ENCODE measurements around the gene ZBTB2. TPM values are rescaled to one million over a fixed set of nuclear protein-coding genes. Genes with fewer than 3 reads are reported as not detected.

Gene ZBTB2
- total RNA-seq (2014; rRNA removed; shearing (Covaris generic); ENCODE audit: low replicate concordance): 22.1 and 27.4 TPM in 2 replicates

- Histone ChIP-seq H3K27me3 (ENCODE audit: low read length) (no peaks in the 10 kb centered on the region), H3K9me2 (replicated peaks; ENCODE audit: insufficient read depth, low read length) (no peaks in the 10 kb centered on the region), H3K79me2 (ENCODE audit: low read length) (peaks cover 84% of the 10 kb centered on the region), H3K27ac (ENCODE audit: low read length) (peak within 1 kb of the TSS; percentile 95), H4K20me1 (ENCODE audit: insufficient read depth, low read depth, low read length) (peaks cover 56% of the 10 kb centered on the region), H3K36me3 (ENCODE audit: insufficient read depth, low read length) (peaks cover 36% of the 10 kb centered on the region; the same call in 1 of the 2 replicates), H2AFZ (ENCODE audit: low read length) (no peak within 1 kb of the TSS), H3K9me3 (ENCODE audit: low read length) (no peaks in the 10 kb centered on the region), H3K4me2 (ENCODE audit: low read depth, low read length, poor library complexity, severe bottlenecking) (peak within 1 kb of the TSS; percentile 98), H3K9ac (ENCODE audit: low read length) (peak within 1 kb of the TSS; percentile 99), H3K4me3 (ENCODE audit: low read length) (peak within 1 kb of the TSS; percentile 92), H3K4me1 (ENCODE audit: low read length) (peaks cover 37% of the 10 kb centered on the region)
- DNase-seq: peak; percentile 90
These were observed at the start of gene ZBTB2 for GRCh38 chr6:151391471-151392413. Gene ZBTB2 (minus strand): TSS chr6:151391559. CDS start chr6:151373637, 17,922 bp downstream.

- DNase-seq: peak; percentile 60
- Histone ChIP-seq H3K4me1 (ENCODE audit: low read length) (peaks cover 21% of the 10 kb centered on the region), H4K20me1 (ENCODE audit: insufficient read depth, low read depth, low read length) (no peaks in the 10 kb centered on the region), H3K27me3 (ENCODE audit: low read length) (no peaks in the 10 kb centered on the region), H3K9ac (ENCODE audit: low read length) (no peak overlapping the region), H3K4me3 (ENCODE audit: low read length) (no peak overlapping the region), H3K9me3 (ENCODE audit: low read length) (no peaks in the 10 kb centered on the region), H3K27ac (ENCODE audit: low read length) (no peak overlapping the region), H3K9me2 (replicated peaks; ENCODE audit: insufficient read depth, low read length) (no peaks in the 10 kb centered on the region), H3K36me3 (ENCODE audit: insufficient read depth, low read length) (peaks cover 14% of the 10 kb centered on the region; the same call in 1 of the 2 replicates), H2AFZ (ENCODE audit: low read length) (no peak overlapping the region), H3K4me2 (ENCODE audit: low read depth, low read length, poor library complexity, severe bottlenecking) (no peak overlapping the region), H3K79me2 (ENCODE audit: low read length) (peaks cover 98% of the 10 kb centered on the region)
These were observed 49.6 kb upstream of the ZBTB2 start for GRCh38 chr6:151440930-151441329.

GRCh38 chr6:151440498-151440897, 49.1 kb upstream of the ZBTB2 start:
- Histone ChIP-seq H3K4me1 (ENCODE audit: low read length) (peaks cover 21% of the 10 kb centered on the region), H2AFZ (ENCODE audit: low read length) (no peak overlapping the region), H3K4me2 (ENCODE audit: low read depth, low read length, poor library complexity, severe bottlenecking) (no peak overlapping the region), H3K36me3 (ENCODE audit: insufficient read depth, low read length) (peaks cover 14% of the 10 kb centered on the region; the same call in 1 of the 2 replicates), H3K9me3 (ENCODE audit: low read length) (no peaks in the 10 kb centered on the region), H3K27ac (ENCODE audit: low read length) (no peak overlapping the region), H3K79me2 (ENCODE audit: low read length) (peaks cover 94% of the 10 kb centered on the region), H3K27me3 (ENCODE audit: low read length) (no peaks in the 10 kb centered on the region), H4K20me1 (ENCODE audit: insufficient read depth, low read depth, low read length) (no peaks in the 10 kb centered on the region), H3K9me2 (replicated peaks; ENCODE audit: insufficient read depth, low read length) (no peaks in the 10 kb centered on the region), H3K4me3 (ENCODE audit: low read length) (no peak overlapping the region), H3K9ac (ENCODE audit: low read length) (no peak overlapping the region)
- DNase-seq: no peak

- no peak for DNase-seq
- peaks cover 42% of the 10 kb centered on the region for H3K4me1 ChIP-seq (ENCODE audit: low read length)
- peaks cover 75% of the 10 kb centered on the region for H3K79me2 ChIP-seq (ENCODE audit: low read length)
- no peaks in the 10 kb centered on the region for H3K9me2 ChIP-seq (replicated peaks; ENCODE audit: insufficient read depth, low read length)
- H4K20me1 ChIP-seq (ENCODE audit: insufficient read depth, low read depth, low read length): no peaks in the 10 kb centered on the region
- no peaks in the 10 kb centered on the region for H3K9me3 ChIP-seq (ENCODE audit: low read length)
- H3K36me3 ChIP-seq (ENCODE audit: insufficient read depth, low read length): peaks cover 9% of the 10 kb centered on the region; the same call in 1 of the 2 replicates
- H3K4me3 ChIP-seq (ENCODE audit: low read length): no peak overlapping the region
- no peak overlapping the region for H3K27ac ChIP-seq (ENCODE audit: low read length)
- no peak overlapping the region for H2AFZ ChIP-seq (ENCODE audit: low read length)
- no peak overlapping the region for H3K9ac ChIP-seq (ENCODE audit: low read length)
- no peaks in the 10 kb centered on the region for H3K27me3 ChIP-seq (ENCODE audit: low read length)
- H3K4me2 ChIP-seq (ENCODE audit: low read depth, low read length, poor library complexity, severe bottlenecking): no peak overlapping the region
These were observed 46.0 kb upstream of the ZBTB2 start for GRCh38 chr6:151437401-151437800.

GRCh38 chr6:151436802-151437201, 45.4 kb upstream of the ZBTB2 start:
- peaks cover 70% of the 10 kb centered on the region for H3K79me2 ChIP-seq (ENCODE audit: low read length)
- H3K36me3 ChIP-seq (ENCODE audit: insufficient read depth, low read length): peaks cover 9% of the 10 kb centered on the region; the same call in 1 of the 2 replicates
- peaks cover 42% of the 10 kb centered on the region for H3K4me1 ChIP-seq (ENCODE audit: low read length)
- H3K27me3 ChIP-seq (ENCODE audit: low read length): no peaks in the 10 kb centered on the region
- no peak overlapping the region for H3K9ac ChIP-seq (ENCODE audit: low read length)
- H3K4me2 ChIP-seq (ENCODE audit: low read depth, low read length, poor library complexity, severe bottlenecking): no peak overlapping the region
- no peak overlapping the region for H3K27ac ChIP-seq (ENCODE audit: low read length)
- H3K9me3 ChIP-seq (ENCODE audit: low read length): no peaks in the 10 kb centered on the region
- H3K4me3 ChIP-seq (ENCODE audit: low read length): no peak overlapping the region
- no peak for DNase-seq
- H3K9me2 ChIP-seq (replicated peaks; ENCODE audit: insufficient read depth, low read length): no peaks in the 10 kb centered on the region
- no peak overlapping the region for H2AFZ ChIP-seq (ENCODE audit: low read length)
- no peaks in the 10 kb centered on the region for H4K20me1 ChIP-seq (ENCODE audit: insufficient read depth, low read depth, low read length)

GRCh38 chr6:151436300-151436699, 44.9 kb upstream of the ZBTB2 start:
- H3K4me2 ChIP-seq (ENCODE audit: low read depth, low read length, poor library complexity, severe bottlenecking): no peak overlapping the region
- no peaks in the 10 kb centered on the region for H3K9me3 ChIP-seq (ENCODE audit: low read length)
- H4K20me1 ChIP-seq (ENCODE audit: insufficient read depth, low read depth, low read length): no peaks in the 10 kb centered on the region
- H3K4me1 ChIP-seq (ENCODE audit: low read length): peaks cover 38% of the 10 kb centered on the region
- no peak overlapping the region for H3K4me3 ChIP-seq (ENCODE audit: low read length)
- no peak overlapping the region for H2AFZ ChIP-seq (ENCODE audit: low read length)
- no peak for DNase-seq
- H3K27ac ChIP-seq (ENCODE audit: low read length): no peak overlapping the region
- H3K79me2 ChIP-seq (ENCODE audit: low read length): peaks cover 65% of the 10 kb centered on the region
- no peaks in the 10 kb centered on the region for H3K27me3 ChIP-seq (ENCODE audit: low read length)
- H3K9me2 ChIP-seq (replicated peaks; ENCODE audit: insufficient read depth, low read length): no peaks in the 10 kb centered on the region
- H3K36me3 ChIP-seq (ENCODE audit: insufficient read depth, low read length): peaks cover 9% of the 10 kb centered on the region; the same call in 1 of the 2 replicates
- H3K9ac ChIP-seq (ENCODE audit: low read length): no peak overlapping the region

- Histone ChIP-seq H3K36me3 (ENCODE audit: insufficient read depth, low read length) (peaks cover 23% of the 10 kb centered on the region; the same call in 1 of the 2 replicates), H3K9me3 (ENCODE audit: low read length) (no peaks in the 10 kb centered on the region), H3K9me2 (replicated peaks; ENCODE audit: insufficient read depth, low read length) (no peaks in the 10 kb centered on the region)
These were observed 43.0 kb upstream of the ZBTB2 start for GRCh38 chr6:151434369-151434768.

GRCh38 chr6:151432651-151433050, 41.3 kb upstream of the ZBTB2 start:
- Histone ChIP-seq H3K79me2 (ENCODE audit: low read length) (peaks cover 30% of the 10 kb centered on the region), H3K36me3 (ENCODE audit: insufficient read depth, low read length) (peaks cover 34% of the 10 kb centered on the region), H4K20me1 (ENCODE audit: insufficient read depth, low read depth, low read length) (no peaks in the 10 kb centered on the region), H3K9me2 (replicated peaks; ENCODE audit: insufficient read depth, low read length) (no peaks in the 10 kb centered on the region), H3K9me3 (ENCODE audit: low read length) (no peaks in the 10 kb centered on the region), H3K27me3 (ENCODE audit: low read length) (no peaks in the 10 kb centered on the region), H2AFZ (ENCODE audit: low read length) (no peak overlapping the region), H3K27ac (ENCODE audit: low read length) (no peak overlapping the region), H3K9ac (ENCODE audit: low read length) (no peak overlapping the region), H3K4me3 (ENCODE audit: low read length) (no peak overlapping the region), H3K4me1 (ENCODE audit: low read length) (peaks cover 32% of the 10 kb centered on the region), H3K4me2 (ENCODE audit: low read depth, low read length, poor library complexity, severe bottlenecking) (no peak overlapping the region)
- no peak for DNase-seq

More at GRCh38 chr6:151434369-151434768, 43.0 kb upstream of the ZBTB2 start:
- H4K20me1 ChIP-seq (ENCODE audit: insufficient read depth, low read depth, low read length): no peaks in the 10 kb centered on the region
- peak; percentile 60 for DNase-seq
- peak overlapping the region; percentile 24 for H3K4me2 ChIP-seq (ENCODE audit: low read depth, low read length, poor library complexity, severe bottlenecking)
- H3K27ac ChIP-seq (ENCODE audit: low read length): peak overlapping the region; percentile 47; the same call in 1 of the 2 replicates
- H3K4me1 ChIP-seq (ENCODE audit: low read length): peaks cover 32% of the 10 kb centered on the region
- no peak overlapping the region for H2AFZ ChIP-seq (ENCODE audit: low read length)
- no peak overlapping the region; the same call in 1 of the 2 replicates for H3K4me3 ChIP-seq (ENCODE audit: low read length)
- H3K27me3 ChIP-seq (ENCODE audit: low read length): no peaks in the 10 kb centered on the region
- no peak overlapping the region for H3K9ac ChIP-seq (ENCODE audit: low read length)
- peaks cover 47% of the 10 kb centered on the region for H3K79me2 ChIP-seq (ENCODE audit: low read length)

Measured in Karpas-422 (cell line).